Medulla oblongata (tissue), 1 donor: ENCODE data around the gene RAP1B.

Source experiments
- DNase-seq: peaks from one replicate; pipeline ENCODE4 v3.0.0-alpha.2; 2015; ENCODE audit errors: extremely low spot score

Gene RAP1B

GRCh38 chr12:68610370-68611093 lies at the start of gene RAP1B:
Gene RAP1B (plus strand): TSS chr12:68610899. CDS start chr12:68648725, 37,826 bp downstream.
- peak; percentile 96 for DNase-seq

- no peak for DNase-seq
Observed at GRCh38 chr12:68561830-68562229, 48.9 kb upstream of the RAP1B start.

- no peak for DNase-seq
Observed at GRCh38 chr12:68564166-68564565, 46.5 kb upstream of the RAP1B start.

GRCh38 chr12:68565391-68565903 lies 45.3 kb upstream of the RAP1B start:
- no peak for DNase-seq

GRCh38 chr12:68568922-68569569 lies 41.7 kb upstream of the RAP1B start:
- no peak for DNase-seq

GRCh38 chr12:68572661-68573060 lies 38.0 kb upstream of the RAP1B start:
- DNase-seq = no peak

- no peak for DNase-seq
Observed at GRCh38 chr12:68573406-68573805, 37.3 kb upstream of the RAP1B start.

GRCh38 chr12:68577949-68578348 lies 32.8 kb upstream of the RAP1B start:
- DNase-seq = no peak

- DNase-seq = no peak
Observed at GRCh38 chr12:68578765-68579164, 31.9 kb upstream of the RAP1B start.

- DNase-seq = no peak
Observed at GRCh38 chr12:68579254-68579653, 31.4 kb upstream of the RAP1B start.

GRCh38 chr12:68580911-68581310 lies 29.8 kb upstream of the RAP1B start:
- no peak for DNase-seq

GRCh38 chr12:68581926-68582325 lies 28.8 kb upstream of the RAP1B start:
- DNase-seq = no peak

- no peak for DNase-seq
Observed at GRCh38 chr12:68585966-68586365, 24.7 kb upstream of the RAP1B start.

GRCh38 chr12:68587448-68587873 lies 23.2 kb upstream of the RAP1B start:
- no peak for DNase-seq

GRCh38 chr12:68589194-68589593 lies 21.5 kb upstream of the RAP1B start:
- DNase-seq = no peak

GRCh38 chr12:68591734-68592418 lies 18.8 kb upstream of the RAP1B start:
- no peak for DNase-seq

- DNase-seq = no peak
Observed at GRCh38 chr12:68595241-68595640, 15.5 kb upstream of the RAP1B start.

GRCh38 chr12:68601767-68602166 lies 8.9 kb upstream of the RAP1B start:
- no peak for DNase-seq

- DNase-seq = no peak
Observed at GRCh38 chr12:68602720-68603119, 8.0 kb upstream of the RAP1B start.

GRCh38 chr12:68608191-68608590 lies 2.5 kb upstream of the RAP1B start:
- DNase-seq = no peak

GRCh38 chr12:68609998-68610369 lies 715 bp upstream of the RAP1B start:
- DNase-seq = no peak

GRCh38 chr12:68611094-68611805 lies 551 bp downstream of the RAP1B start:
- peak; percentile 74 for DNase-seq
